GM18498 (cell line): ENCODE data around the gene ANKRD13D.

Source experiments
- ATAC-seq: cut with Tn5 transposase; IDR thresholded peaks from one replicate; pipeline ENCODE4 v1.9.1; 2021; ENCODE audit warnings: mild to moderate bottlenecking, moderate library complexity; ENCODE audit not compliant: unreplicated experiment

The ANKRD13D gene

GRCh38 chr11:67302571-67303131, 13.5 kb downstream of the ANKRD13D start:
- no peak for ATAC-seq

GRCh38 chr11:67303132-67303834, 14.2 kb downstream of the ANKRD13D start, which contains the start of gene SSH3:
Gene SSH3 (plus strand): TSS chr11:67303530. CDS start chr11:67303626, 96 bp downstream.
- no peak for ATAC-seq

DNA sequence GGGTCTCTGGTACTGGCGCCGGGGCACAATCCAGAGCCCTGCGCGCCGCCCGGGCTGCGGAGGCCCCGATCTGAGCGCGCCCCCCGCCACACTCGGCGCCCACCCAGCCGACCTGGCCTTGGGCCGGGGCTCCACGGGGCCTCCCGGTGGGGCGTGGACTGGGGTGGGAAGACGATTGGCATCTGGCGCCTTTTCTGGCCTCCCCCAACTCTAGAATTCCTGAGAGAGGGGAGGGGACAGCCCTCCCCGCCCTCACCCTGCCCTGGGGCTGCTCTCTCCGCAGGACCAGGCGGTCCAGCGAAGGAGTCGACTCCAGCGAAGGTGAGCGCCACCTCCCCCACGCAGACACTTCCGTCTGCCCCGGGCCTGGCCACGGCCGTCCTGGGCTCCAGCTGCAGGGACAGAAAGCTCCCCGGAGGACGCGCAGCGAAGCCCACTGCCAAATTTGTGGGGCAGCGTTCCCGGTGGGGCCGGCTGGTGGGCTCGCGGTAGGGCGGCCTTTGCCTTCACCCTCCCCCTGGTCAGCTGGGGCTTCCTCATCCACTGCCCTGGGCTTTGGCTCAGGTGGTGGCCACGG, 14.8 kb downstream of the ANKRD13D start:
- ATAC-seq: no peak

DNA sequence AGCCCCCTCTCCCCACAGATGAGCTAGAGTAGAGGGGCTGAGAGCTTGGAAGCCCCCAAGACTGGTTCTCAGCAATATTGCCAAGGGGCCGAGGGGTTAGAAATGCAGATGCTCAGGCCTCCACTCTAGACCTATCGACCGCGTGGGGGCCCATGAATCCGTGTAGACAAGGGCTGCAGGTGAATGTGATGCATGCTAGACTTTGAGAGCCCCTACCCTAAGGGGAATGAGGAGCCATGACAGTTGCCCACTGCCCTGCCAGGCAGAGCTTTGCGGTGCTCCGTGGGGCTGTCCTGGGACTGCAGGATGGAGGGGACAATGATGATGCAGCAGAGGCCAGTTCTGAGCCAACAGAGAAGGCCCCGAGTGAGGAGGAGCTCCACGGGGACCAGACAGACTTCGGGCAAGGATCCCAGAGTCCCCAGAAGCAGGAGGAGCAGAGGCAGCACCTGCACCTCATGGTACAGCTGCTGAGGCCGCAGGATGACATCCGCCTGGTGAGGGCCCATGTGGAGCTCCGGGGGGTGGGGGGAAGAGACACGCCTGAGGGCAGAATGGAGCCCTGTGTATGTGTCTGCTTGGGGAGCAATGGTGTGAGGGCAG, 15.5 kb downstream of the ANKRD13D start:
- no peak for ATAC-seq

GRCh38 chr11:67306769-67307544, 17.9 kb downstream of the ANKRD13D start:
- no peak for ATAC-seq

- ATAC-seq: no peak
These were observed 18.5 kb downstream of the ANKRD13D start for GRCh38 chr11:67307545-67308001.

DNA sequence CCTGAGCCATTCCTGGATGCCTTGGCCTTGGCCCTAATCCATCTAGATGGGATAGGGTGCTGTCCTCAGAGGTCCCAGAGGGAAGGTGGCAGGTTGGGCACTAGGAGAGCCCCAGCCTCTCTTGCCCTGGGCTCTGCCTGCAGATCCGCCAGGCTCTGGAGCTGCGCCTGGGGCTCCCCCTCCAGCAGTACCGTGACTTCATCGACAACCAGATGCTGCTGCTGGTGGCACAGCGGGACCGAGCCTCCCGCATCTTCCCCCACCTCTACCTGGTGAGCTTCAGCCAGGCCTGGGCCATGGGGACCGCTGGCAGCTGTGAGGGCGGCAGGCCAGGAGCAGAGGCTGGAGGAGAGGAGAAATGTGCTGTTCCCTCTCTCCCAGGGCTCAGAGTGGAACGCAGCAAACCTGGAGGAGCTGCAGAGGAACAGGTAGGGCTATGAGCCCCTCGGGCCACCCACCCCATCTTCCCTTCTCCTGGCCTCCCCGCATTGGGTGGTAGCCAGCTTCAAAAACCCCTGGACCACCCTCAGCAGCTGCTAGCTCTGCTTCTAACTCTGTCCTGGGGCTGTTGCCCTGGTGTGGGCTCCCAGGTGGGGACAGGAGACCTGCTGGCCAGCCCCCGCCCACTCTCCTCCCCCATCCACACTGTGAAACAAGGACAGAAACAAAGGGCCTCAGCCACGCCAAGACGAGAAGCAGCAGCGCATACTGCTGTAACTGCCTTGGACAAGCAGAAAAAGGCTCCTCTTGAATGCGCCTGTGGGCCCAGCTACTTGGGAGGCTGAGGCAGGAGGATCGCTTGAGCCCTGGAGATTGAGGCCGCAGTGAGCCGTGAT, 19.1 kb downstream of the ANKRD13D start:
- ATAC-seq: no peak

DNA sequence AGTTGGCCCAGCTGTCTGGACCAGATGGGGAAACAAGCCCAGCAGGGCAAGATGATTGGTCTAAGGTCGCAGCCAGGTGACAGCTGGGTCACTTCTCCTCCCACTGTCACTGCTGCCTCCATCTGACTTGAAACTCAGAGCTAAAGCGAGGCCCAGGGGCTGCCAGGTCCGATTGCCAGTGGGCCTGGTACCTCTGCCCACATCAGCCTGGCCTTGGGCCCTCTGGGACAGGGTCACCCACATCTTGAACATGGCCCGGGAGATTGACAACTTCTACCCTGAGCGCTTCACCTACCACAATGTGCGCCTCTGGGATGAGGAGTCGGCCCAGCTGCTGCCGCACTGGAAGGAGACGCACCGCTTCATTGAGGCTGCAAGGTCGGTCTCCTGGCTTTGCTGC, 20.1 kb downstream of the ANKRD13D start:
- no peak for ATAC-seq

DNA sequence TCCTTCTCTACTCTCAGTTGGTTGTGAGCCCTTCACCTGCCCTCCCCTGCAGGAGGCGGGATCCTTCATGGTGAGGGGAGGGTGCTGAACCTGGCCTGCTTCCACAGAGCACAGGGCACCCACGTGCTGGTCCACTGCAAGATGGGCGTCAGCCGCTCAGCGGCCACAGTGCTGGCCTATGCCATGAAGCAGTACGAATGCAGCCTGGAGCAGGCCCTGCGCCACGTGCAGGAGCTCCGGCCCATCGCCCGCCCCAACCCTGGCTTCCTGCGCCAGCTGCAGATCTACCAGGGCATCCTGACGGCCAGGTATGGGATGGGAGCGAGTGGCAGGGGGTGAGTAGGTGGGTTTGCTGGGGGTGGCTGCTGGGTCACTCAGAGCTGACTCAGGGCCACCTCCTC, 20.6 kb downstream of the ANKRD13D start:
- ATAC-seq: no peak

GRCh38 chr11:67310246-67311050, 21.3 kb downstream of the ANKRD13D start:
- no peak for ATAC-seq

GRCh38 chr11:67311051-67311555, 22.0 kb downstream of the ANKRD13D start:
- ATAC-seq: no peak

DNA sequence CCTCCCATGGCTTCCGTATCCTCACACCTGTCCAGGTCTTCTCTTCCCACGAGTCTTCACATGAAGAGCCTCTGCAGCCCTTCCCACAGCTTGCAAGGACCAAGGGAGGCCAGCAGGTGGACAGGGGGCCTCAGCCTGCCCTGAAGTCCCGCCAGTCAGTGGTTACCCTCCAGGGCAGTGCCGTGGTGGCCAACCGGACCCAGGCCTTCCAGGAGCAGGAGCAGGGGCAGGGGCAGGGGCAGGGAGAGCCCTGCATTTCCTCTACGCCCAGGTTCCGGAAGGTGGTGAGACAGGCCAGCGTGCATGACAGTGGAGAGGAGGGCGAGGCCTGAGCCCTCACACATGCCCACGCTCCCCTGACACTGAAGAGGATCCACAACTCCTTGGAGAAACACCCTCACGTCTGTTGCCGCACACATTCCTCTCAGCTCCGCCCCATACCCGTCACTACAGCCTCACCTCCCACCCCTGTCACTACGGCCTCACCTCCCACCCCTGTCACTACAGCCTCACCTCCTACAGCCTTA, 22.5 kb downstream of the ANKRD13D start:
- no peak for ATAC-seq

DNA sequence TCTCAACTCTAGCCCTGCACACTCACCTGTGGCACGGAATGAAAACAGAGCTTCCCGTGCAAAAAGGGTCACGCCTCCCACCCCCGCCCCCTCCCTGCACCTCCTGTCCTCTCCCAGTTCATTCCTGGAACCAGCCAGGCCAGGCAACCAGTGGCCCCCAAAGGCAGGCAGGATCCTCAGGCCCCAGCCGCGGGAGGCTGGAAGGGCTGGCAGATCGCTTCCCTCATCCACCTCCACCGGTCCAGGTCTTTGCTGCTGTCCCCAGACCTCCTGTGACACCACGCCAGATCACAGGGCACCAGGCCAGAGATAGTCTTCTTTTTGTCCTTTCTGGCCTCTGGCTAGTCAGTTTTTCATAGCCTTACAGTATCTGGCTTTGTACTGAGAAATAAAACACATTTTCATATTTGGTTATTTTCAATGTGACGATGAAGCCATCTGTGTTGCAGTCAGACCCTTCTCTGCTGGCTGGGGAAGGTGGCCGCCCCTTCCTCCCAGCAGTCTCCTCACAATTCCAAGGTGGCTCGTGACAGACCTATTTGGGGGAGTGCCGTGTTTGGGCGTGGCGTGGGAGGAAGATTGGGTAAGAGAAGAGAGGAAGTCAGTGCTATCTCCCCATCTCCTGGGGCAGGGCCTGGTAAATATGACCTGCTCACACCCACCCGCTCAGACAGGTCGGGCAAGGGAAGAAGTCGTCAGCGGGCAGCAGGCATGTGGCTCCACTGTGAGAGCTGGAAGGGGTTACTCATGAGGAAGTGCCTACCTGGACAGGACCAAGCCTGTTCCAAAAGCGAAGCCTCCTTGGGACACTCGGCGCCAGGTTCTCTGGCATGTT, 23.3 kb downstream of the ANKRD13D start:
- no peak for ATAC-seq

DNA sequence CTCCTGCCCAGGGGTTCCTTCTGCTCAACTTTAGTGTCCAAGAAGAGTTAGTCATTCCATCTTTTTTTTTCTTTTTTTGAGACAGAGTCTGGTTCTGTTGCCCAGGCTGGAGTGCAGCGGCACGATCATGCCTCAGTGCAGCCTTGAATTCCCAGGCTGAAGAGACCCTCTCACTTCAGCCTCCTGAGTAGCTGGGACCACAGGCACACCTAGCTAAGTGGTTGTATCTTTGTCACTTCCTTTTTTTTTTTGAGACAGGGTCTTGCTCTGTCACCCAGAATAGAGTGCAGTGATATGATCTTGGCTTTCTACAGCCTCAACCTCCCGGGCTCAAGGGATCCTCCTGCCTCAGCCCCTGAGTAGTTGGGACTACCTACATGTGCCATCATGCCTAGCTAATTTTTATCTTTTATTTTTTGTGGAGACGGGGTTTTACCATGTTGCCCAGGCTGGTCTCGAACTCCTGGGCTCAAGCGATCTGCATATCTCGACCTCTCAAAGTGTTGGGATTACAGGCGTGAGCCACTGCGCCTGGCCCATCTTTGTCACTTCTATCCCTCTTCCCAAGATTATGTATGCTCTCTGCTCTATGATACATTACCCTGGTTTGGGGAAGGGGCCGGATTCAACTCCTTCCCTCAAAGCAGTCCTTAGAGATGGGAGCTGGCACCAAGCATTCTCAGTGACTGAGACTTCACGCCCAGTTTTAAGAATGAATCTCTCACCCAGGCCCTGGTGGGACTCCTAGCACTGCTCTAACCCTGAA, 24.2 kb downstream of the ANKRD13D start:
- ATAC-seq: no peak

GRCh38 chr11:67314218-67314617, 25.1 kb downstream of the ANKRD13D start:
- no peak for ATAC-seq

DNA sequence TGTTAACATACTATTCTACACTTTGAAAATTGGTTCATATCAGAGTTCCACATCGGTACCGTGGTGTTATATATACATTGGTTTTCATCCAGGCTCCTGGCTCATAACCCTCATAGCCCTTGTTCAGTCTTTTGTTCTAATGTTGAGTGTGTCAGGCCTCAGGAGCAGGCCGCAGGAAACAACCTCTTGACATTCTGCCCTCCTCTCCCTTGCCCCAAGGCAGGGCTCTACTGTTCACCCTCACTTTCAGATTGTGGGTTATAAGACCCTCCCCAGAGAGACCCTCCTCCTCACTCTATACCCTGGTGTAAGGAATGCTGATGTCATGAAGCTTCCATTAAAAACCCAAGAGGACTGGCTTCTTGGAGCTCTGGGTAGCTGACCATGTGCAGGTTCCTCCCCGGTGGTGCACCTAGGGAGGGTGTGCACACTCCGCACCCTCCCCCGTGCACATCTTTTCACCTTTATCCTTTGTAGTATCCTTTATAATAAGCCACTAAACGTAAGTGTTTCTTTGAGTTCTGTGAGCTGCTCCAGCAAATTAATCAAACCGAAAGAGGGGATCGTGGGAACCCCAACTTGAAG, 26.3 kb downstream of the ANKRD13D start:
- ATAC-seq: no peak

DNA sequence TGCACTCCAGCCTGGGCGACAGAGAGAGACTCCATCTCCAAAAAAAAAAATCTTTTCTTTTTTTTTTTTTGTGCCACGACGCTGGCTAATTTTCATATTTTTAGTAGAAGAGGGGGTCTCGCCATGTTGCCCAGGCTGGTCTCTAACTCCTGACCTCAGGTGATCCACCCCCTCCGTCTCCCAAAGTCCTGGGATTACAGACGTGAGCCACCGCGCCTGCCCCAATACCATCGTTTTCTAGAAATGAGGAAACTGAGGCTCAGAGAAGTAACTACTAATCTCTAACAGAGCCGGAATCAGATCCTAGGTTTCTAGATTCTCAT, 27.7 kb downstream of the ANKRD13D start:
- ATAC-seq: no peak
